Stimulated activated CD8-positive, alpha-beta memory T cell treated with anti-CD3 and anti-CD28 coated beads, Interleukin-12 subunit alpha, Interleukin-12 subunit beta, amount 100 ng/mL, for 24 hours (primary cell): ENCODE measurements around the gene FADS6.

Source experiments
- DNase-seq: peaks from one replicate; pipeline ENCODE4 v3.0.0-alpha.2; 2020; ENCODE audit errors: extremely low read depth

FADS6 gene

GRCh38 chr17:74866198-74866835, 27.1 kb downstream of the FADS6 start:
- no peak for DNase-seq

GRCh38 chr17:74865504-74866197, 27.8 kb downstream of the FADS6 start:
- DNase-seq = no peak

- peak; percentile 27 for DNase-seq
Measured at GRCh38 chr17:74864866-74865395, 28.5 kb downstream of the FADS6 start.

GRCh38 chr17:74864297-74864865, 29.1 kb downstream of the FADS6 start:
- DNase-seq = no peak

GRCh38 chr17:74863420-74864296, 29.8 kb downstream of the FADS6 start:
- DNase-seq = no peak

- no peak for DNase-seq
Measured at GRCh38 chr17:74862919-74863318, 30.5 kb downstream of the FADS6 start.

GRCh38 chr17:74862108-74862901, 31.1 kb downstream of the FADS6 start:
- peak; percentile 37 for DNase-seq

GRCh38 chr17:74861662-74862107, 31.7 kb downstream of the FADS6 start:
- no peak for DNase-seq

GRCh38 chr17:74860872-74861661, 32.4 kb downstream of the FADS6 start:
- DNase-seq = no peak

GRCh38 chr17:74860229-74860871, 33.1 kb downstream of the FADS6 start:
- DNase-seq = no peak

- DNase-seq = no peak
Measured at GRCh38 chr17:74859459-74860228, 33.8 kb downstream of the FADS6 start, which contains the start of gene GRIN2C. TSS of gene GRIN2C (minus strand) at chr17:74859885. CDS start at chr17:74855092, 4,793 bp downstream.

GRCh38 chr17:74858672-74859458, 34.6 kb downstream of the FADS6 start:
- no peak for DNase-seq

- no peak for DNase-seq
Measured at GRCh38 chr17:74857191-74857590, 36.2 kb downstream of the FADS6 start.

GRCh38 chr17:74856112-74856511, 37.3 kb downstream of the FADS6 start:
- DNase-seq = no peak

GRCh38 chr17:74855323-74855722, 38.1 kb downstream of the FADS6 start:
- no peak for DNase-seq

GRCh38 chr17:74854792-74855191, 38.6 kb downstream of the FADS6 start:
- DNase-seq = no peak

GRCh38 chr17:74853669-74854068, 39.8 kb downstream of the FADS6 start:
- DNase-seq = no peak

- DNase-seq = no peak
Measured at GRCh38 chr17:74853048-74853397, 40.4 kb downstream of the FADS6 start.
